Erythroblast (primary cell): Measurements from ENCODE around the gene ABLIM2.

ENCODE experiments used
- DNase-seq, 2 experiments: peaks; one replicate each; lab custom pipeline; 2025; lab: John Stamatoyannopoulos, UW
- GATA1 ChIP-seq: IDR thresholded peaks from 2 replicates; pipeline ENCODE4 v1.6.1; 2011; ENCODE audit warnings: low read depth, mild to moderate bottlenecking, control low read depth, low read length, moderate library complexity
- POLR2A ChIP-seq: IDR thresholded peaks from 2 replicates; pipeline ENCODE4 v1.6.1; 2011; ENCODE audit warnings: mild to moderate bottlenecking, low read length

ABLIM2 gene

DNA sequence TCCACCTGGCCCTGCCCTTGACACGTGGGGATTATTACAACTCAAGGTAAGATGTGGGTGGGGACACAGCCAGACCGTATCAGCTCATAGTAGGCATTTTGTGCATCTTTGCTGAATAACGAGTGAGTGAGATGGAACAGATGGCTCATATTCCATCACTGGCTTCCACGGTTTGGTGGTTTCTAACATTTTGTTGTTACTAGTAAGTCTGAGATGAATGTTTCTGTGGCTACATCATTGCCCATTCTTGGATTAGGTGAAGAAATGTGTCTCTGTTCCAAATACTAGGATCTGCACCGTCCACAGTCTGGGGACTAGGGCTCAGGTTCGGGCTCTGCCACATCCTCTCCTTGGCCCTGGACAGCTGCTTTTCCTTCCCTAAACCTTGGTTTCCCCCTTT, 3.6 kb downstream of the ABLIM2 start:
- TF ChIP-seq GATA1 (no peak), POLR2A (no peak)
- no peak for DNase-seq

DNA sequence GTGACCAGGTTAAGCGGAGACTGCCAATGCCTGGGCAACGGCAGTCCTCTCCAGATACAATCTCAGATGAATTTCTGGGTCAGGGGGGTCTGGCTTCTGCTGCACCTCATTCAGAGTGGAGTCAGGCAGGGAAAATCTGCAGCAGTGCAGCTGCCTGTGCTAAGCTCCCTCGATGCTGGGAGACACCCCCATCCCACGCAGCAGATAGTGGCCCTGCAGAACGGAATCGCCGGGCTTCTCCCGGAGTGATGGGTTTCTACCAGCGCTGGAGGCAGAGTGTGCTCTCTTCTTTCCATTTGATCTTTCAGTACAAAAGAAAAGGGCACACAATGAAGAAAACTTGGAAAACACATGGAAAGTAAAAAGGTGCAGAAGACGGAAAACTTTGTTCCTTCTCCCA, 5.2 kb downstream of the ABLIM2 start:
- TF ChIP-seq POLR2A, result no peak
- TF ChIP-seq GATA1, result no peak
- no peak for DNase-seq

DNA sequence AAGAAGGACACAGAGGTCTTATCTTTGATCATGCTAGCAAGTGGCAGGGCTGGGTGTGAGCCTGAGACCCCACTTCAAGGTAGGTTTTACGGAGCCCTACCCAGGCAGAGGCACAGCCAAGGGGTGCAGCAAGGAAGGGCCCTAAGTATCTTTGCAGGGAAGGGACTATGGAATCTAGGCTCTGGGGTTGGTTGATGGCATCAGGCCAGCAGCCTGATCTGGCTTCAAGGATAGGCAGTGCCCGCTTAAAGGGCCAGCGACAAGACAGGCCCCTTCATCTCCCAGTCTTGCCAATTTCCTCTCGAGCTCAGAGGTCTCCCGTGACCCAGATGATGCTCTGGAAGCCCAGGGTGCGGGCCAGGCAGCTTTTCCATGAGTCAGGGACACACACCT, 5.8 kb downstream of the ABLIM2 start:
- TF ChIP-seq POLR2A (no peak), GATA1 (no peak)
- DNase-seq, result no peak

DNA sequence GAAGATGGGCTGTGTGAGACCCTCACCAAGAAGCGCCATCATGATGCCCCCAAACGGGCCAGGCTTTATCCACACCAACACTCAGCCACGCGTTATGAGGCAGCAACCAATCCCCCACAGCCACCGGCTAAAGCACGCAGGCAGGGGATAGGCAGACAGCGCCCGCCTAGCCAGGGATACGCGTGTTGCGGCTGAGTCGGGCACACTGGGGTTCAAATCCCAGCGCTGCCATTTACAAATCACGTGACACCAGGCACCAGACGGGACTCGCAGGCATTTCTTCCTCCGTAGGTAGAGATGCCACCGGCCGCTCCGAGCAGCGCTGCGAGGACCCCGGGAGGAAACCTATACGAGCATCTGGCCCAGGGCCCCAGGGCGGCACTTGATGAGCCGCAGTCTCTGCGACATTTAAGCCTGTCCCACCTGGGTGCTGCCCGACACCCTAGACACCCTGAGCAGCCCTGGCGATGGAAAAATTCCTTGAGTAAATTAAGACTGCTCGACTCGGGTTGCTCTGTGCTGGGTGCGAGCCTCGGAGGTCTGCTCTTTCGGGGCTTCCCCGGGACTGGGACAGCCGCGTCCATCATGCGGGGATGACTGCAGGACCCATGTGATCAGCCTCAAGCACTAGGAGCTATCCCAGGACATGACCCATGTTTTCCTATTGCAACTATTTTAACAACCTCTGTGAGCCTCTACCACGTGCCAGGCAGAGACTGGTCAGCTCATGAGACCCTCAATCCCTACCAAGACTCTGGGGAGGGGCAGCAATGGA, 6.3 kb downstream of the ABLIM2 start:
- TF ChIP-seq POLR2A (no peak), GATA1 (no peak)
- DNase-seq, result no peak

DNA sequence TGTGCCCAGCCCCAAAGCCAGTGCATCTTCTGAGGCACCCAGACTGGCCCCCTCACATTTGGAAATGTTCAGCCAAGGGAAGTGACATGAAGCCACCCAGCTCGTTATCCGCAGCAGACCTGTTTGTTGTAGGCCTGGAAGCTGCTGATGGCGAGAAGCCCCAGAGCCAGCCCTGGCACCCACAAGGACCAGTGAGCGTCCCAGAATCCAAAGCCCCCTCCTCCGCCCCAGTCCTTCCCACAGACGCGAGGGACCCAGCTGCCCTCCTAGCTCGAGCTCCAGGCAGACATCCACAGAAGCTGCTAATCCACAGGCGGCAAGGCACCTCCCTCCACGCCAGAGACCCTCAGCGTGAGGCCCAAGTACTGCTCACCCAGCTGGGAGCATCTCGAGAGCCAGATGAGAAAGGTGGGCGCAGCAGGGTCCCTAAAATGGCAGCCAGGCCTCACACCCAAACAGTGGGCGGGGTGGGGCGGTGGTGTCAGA, 7.4 kb downstream of the ABLIM2 start:
- DNase-seq, result no peak
- TF ChIP-seq POLR2A (no peak), GATA1 (no peak)

DNA sequence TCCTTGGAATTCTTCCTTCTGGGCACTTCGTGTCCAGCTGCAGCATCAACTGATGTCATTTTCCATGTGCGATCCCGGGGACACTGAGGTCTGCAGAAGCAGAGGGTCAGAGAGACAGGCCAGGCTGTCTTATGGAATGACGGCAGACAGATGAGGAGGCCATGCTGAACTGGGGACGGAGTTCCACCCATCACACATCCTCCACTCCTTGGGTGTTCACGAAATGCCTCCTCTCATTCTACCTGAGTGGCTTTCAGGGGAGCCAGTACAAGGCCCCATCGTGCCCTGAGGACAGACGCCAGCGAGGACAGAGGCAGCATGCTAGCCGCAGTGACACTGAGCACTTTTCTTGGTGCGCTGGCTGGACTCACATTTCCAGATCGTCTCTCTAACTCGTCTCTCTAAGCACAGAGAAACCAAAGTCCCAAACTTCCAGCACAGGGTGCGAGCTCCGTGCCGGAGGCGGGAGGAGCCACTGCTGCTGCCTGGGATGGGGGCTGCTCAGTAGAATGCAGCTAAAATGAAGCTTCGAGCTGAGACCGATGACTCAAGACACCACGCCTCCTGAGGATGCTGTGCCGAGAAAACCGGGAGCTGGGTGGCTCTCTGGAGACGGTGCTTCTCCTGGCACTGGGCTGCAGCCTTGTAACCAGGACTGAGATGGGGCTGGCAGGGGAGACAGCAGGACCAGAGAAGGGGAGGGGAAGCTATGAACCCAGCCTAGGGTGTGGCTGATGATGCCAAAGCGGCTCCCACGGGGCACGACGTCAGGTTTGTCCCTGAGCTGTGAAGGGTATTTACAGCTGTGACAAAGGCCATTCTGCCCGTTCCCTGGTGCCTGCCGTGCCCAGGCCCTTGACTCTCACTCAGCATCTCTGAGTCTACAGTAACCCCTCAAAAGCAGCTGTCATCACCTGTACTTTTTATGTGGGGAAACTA, 8.2 kb downstream of the ABLIM2 start:
- no peak for DNase-seq

DNA sequence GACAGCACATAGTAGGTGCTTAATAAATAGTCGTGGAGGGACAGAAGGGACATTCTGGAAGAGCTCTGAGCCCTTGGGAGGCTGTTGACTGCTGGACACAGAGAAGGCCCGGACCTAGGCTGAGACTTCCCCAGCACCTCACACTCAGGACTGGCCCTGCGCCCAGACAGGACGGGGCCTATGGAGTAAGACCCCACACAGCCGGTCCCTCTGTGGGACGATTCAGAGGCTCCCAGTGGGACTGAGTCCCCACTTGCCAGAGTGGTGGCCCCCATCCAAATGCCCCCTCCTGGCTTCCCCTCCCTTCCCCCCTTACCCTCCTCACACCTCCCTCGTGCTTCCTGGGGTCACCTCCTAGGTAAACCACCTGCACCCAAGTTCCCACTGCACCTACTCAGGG, 8.9 kb downstream of the ABLIM2 start:
- no peak for DNase-seq

More for the DNA sequence above, 8.2 kb downstream of the ABLIM2 start:
- TF ChIP-seq POLR2A (no peak), GATA1 (no peak)

DNA sequence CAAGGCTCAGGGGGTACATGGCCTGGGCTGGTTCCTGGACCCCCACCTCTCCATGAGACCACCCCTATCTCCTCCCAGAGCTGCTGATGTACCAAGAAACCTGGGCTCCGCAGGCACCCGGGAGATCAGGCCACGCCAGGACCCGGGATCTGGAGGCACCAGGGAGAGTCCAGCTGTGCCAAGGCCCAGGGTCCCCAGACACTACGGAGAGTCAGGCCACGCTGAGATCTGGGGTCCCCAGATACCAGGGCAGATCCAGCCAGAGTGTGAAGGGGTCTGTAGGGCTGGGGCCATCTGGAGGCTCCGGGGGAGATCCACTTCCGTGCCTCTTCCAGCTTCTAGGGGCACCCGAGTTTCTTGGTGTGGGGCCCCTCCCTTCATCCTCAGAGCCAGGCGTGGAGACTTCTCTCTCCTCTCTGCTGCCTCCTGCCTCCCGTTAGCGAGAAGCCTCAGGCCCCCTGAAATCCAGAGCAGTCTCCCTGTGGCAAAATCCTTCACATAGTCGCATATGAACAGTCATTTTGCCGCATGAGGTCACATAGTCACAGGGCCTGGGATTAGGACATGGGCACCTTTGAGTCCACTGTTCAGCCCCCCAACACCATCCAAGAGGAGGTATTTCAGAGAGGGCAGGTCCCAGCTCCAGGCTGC, 9.7 kb downstream of the ABLIM2 start:
- TF ChIP-seq POLR2A, result no peak
- DNase-seq, result no peak

More for the DNA sequence above, 8.9 kb downstream of the ABLIM2 start:
- TF ChIP-seq GATA1, result no peak
- no peak for TF ChIP-seq POLR2A

DNA sequence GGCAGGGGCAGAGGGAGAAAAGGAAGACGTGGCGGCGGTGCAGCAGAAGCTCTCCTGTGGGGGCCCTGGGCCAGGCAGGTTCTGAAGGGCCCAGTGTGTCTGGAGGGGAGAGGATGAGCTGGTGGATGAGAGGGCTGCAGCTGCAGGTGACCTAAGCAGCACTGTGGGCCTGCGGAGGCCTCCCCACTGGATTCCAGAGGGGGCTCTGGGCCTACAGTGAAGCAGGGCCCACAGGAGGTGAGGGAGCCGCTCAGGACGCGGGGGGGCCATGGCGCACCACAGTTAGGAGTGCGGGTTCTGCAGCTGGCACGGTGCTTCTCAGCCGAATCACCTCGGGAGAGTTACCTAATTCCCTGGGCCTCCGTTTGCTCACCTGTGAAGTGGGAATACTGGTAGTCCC, 10.5 kb downstream of the ABLIM2 start:
- no peak for TF ChIP-seq GATA1
- no peak for TF ChIP-seq POLR2A
- DNase-seq, result no peak

DNA sequence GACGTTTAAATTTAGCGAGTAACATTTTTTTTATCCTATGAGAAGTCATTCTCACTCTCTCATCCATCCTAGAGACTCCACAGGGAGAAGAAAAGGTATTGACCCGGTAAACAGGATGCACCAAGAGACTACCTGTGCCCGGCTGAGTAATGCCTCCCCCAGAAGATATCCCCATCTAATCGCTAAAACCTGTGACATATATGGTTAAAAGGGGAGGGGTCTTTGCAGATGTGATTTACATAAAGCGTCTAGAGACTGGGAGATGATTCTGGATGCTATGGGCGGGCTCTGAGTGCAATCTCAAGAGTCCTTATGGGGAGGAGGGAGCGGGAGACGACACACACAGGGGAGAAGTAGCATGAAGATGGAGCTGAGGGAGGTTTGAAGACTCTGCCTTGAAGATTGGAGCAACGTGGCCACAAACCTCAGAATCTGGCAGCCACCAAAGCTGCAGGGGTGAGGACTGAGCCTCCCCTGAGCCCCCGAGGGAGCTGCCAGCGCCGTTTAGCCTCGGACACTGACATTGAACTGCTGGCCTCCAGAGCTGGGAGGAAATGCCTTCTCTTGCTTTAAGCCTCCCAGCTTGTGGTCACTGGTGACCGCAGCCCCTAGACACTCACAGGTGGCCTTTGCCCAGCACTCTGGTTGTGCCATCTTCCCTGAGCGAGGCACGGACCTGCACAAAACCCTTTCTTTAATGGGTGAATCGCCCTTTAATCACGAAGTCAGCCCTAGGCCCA, 11.2 kb downstream of the ABLIM2 start:
- DNase-seq, result no peak
- TF ChIP-seq GATA1, result no peak
- TF ChIP-seq POLR2A, result no peak

DNA sequence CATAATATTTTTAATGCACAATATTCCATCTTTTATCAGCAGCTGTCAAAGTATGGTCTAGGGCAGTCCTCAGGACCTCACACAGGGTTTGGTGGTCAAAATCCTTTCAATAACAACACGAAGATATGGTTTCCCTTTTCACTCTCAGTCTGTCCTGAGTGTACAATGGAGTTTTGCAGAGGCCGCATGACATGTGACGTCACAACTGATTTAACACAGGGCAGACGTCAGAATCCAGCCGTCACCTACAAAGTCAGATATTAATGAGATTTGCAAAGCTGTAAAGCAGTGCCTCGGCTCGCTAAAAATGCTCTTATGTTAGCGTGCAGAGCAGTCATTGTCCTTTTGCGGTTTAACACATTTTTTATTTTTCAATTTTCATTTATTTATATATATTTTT, 12.5 kb downstream of the ABLIM2 start:
- TF ChIP-seq POLR2A (no peak), GATA1 (no peak)
- no peak for DNase-seq

DNA sequence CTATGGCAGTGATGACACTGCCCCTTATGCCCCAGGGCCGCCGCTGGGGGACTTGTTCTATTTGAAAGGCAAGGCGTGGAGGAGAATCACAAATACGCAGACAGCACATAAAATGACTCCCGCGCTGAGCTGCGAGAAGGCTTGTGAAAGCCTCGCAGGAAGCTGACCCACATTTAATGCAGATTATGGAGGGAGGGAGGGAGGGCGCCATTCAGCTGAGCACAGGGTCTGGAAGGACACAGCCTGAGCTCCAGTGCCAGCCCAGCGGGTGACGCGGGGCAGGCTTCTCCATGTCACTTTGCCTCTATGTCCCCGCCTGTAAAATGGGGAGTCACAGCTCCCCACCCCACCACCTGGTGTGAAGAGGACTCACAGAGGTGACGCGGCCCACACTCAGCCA, 14.3 kb downstream of the ABLIM2 start:
- no peak for DNase-seq

More for the DNA sequence above, 14.3 kb downstream of the ABLIM2 start:
- TF ChIP-seq POLR2A (no peak), GATA1 (no peak)
